ENCODE measurements around the gene BACE1. TPM values are rescaled to one million over a fixed set of nuclear protein-coding genes. Genes with fewer than 3 reads are reported as not detected.

Gene BACE1
- total RNA-seq, 1 donor from 2014 or later = 13.7 TPM

DNA sequence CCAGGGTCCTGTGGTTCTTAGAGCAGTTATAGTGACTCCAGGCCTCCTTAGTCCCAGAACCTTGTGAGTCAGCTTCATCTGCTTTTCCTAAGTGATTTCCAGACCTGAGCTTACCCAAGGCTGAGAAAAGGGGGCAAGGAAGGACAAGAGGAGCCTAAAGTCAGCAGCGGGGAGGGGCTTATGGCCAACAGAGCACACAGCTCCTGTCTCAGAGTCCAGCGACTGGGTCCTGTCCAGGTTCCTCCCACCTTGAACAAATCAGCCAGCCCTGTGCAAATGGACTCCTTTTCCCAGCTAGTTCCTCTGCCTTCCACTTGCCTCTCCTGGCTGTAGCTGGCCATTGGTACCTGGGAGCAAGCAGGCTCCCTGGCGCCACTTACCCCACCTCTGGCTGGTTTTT, 10.9 kb downstream of the BACE1 start:
- DNase-seq = no peak

DNA sequence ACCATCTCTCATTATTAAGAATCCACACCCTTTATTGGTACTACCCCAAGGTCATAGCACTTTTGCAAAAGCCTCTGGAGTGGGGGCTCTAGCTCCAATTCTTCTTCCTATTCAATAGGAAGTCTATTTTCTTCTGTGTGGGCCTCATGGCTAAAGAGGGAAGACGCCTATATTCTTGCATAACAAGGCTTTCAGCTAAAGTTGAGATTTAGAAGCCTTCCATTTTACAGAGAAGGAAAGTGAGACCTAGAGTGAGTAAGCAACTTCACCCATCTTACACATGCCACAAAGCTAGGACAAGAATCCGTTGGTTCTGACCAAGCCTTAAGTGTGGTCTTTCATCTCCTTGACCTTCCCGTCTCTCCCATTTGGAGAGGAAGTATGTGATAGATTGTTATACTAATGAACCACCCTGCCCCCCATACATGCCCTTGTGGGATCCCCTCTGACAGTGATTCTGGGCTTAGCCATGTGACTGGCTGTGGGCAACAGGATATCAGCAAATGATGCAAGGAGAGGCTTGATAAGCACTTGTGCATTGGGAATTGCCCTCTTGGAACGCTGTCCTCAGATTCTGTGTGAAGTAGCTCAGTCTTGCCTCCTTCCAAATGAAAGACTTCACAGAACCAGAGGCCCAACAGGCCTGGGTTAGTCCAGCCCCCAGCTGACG, 12.3 kb downstream of the BACE1 start:
- DNase-seq = no peak

- no peak for DNase-seq
Observed at GRCh38 chr11:117303101-117303500, 13.0 kb downstream of the BACE1 start.

GRCh38 chr11:117302228-117302627, 13.8 kb downstream of the BACE1 start:
- no peak for DNase-seq

DNA sequence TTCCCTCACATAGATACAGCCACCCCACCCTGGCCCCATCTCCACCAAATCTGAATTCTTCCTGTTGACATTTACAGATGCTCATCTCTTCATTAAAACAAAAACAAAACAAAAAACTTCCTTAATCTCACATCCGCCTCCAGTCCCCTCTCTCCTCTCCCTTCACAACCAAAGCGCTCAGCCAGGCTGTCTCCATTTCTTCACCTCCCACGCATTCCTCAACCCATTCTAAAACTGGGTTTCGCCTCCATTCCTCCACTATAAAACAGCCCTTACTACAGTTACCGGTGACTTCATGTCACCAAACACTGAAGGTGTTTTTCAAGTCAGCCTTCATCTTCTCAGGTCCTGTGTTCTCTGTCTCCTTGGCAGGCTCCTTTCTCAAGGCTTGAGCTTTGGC, 15.3 kb downstream of the BACE1 start:
- DNase-seq = no peak

DNA sequence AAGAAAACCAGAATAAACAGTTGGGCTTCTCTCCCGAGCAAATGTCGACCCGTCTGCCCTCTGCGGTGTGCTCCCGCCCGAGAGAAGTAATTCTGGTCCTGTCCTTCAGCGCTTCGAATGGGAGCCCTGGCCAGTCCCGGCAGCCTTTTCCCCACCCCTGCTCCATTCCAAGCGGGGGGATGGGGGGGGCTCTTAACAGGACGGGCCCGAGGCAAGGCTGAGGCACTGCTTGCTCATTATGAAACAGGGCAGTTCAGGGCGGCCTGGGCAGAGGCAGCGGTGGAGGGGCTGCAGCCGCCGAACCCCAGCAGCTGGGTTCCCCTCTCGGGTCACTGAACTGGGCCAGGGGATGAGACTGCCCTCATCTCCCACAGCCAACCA, 15.8 kb downstream of the BACE1 start:
- no peak for DNase-seq

- DNase-seq = no peak
Observed at GRCh38 chr11:117299351-117300282, 16.4 kb downstream of the BACE1 start.

GRCh38 chr11:117298195-117298594, 17.9 kb downstream of the BACE1 start:
- no peak for DNase-seq

GRCh38 chr11:117296881-117297280, 19.2 kb downstream of the BACE1 start:
- DNase-seq = no peak

- no peak for DNase-seq
Observed at GRCh38 chr11:117295438-117296137, 20.5 kb downstream of the BACE1 start.

DNA sequence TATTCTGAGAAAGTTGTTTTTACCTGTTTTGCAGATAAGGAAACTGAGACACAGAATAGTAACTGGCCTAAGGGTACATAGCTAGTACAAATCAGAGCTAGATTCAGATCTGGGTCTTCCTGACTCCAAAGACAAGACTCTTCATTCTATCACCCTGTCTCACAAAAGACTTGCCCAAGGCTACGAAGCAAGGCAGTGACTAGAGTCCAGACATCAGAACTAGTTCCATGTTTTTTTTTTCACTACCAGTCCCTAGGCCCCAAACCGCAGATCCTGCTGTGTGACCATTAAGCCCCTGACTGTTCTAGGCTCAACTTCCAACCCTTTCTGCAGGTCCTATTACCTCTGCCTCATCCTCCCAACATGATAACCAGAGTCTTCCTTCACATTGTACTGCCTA, 23.4 kb downstream of the BACE1 start:
- DNase-seq = no peak

DNA sequence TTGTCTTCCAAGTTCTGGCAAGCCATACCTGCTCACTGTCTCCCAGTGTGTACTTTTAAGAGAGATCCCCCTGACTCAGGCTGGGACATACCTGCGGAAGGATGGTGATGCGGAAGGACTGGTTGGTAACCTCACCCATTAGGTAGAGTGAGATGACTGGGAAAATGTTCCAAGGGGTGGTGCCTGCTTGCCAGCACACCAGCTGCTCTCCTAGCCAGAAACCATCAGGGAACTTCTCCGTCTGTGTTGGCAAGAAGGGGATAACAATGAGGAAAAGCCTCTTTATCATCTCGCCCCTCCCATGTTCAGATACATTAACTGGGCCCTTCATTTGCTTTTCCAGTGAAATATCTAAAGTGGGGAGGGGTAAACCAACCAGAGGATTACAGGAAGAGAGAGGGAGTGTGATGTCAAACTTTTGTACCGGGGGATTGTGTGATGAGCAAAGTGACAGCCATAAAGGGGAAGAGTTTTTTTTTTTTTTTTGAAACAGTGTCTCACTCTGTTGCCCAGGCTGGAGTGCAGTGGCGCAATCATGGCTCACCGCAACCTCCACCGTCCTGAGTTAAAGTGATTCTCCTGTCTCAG, 25.2 kb downstream of the BACE1 start, which contains the start of gene BACE1-AS:
Gene BACE1-AS, plus strand, starts transcription at position 538 of the 588 bp plus-strand sequence.
- no peak for DNase-seq

- no peak for DNase-seq
Observed at GRCh38 chr11:117289795-117290194, 26.3 kb downstream of the BACE1 start.

DNA sequence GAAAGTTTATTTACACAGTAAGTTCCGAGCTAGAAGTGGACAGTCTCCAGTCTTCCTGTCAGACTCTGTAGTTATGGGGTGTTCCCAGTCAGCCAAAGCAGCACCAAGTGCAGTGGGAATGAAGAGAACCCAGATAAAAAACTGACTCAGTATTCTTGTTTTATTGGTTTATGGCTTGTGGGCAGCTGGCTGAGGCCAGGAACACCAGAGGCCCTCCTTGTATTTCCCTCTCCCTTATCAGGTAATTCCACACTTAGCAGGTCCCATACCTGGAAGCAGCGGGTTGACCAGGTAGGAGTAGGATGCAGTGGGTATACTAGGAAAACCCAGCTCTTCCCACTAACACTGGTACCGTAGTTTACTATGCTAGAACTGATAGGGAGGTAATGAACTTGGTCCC, 28.4 kb downstream of the BACE1 start:
- no peak for DNase-seq

- no peak for DNase-seq
Observed at GRCh38 chr11:117286588-117286987, 29.5 kb downstream of the BACE1 start.

GRCh38 chr11:117284053-117284452, 32.0 kb downstream of the BACE1 start:
- DNase-seq = no peak

DNA sequence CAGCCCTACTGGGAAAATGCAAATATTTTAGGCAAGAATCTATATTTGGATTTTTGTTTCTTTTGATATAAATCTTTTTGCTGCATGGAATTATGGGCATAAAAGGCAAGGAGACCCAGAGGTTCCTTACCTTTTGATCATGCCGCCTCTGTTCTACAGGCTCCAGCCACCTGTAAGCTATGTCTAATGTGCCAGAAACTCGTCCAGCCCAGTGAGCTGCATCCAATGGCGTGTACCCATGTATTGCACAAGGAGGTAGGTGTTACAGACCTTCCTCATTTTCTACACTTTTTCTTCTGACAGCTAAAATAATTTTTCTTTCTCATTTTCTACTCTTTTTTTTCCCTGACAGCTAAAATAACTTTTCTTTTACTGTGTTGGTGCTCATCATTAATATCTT, 33.1 kb downstream of the BACE1 start:
- no peak for DNase-seq

DNA sequence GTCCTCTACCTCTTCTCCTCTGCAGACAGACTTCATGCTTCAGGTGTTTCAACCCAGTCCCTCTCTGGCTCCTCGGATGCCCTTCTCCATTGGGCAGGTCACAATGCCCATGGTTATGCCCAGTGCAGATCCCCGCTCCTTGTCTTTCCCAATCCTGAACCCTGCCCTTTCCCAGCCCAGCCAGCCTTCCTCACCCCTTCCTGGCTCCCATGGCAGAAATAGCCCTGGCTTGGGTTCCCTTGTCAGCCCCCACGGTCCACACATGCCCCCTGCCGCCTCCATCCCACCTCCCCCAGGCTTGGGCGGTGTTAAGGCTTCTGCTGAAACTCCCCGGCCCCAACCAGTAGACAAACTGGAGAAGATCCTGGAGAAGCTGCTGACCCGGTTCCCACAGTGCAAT, 34.2 kb downstream of the BACE1 start:
- DNase-seq = no peak

DNA sequence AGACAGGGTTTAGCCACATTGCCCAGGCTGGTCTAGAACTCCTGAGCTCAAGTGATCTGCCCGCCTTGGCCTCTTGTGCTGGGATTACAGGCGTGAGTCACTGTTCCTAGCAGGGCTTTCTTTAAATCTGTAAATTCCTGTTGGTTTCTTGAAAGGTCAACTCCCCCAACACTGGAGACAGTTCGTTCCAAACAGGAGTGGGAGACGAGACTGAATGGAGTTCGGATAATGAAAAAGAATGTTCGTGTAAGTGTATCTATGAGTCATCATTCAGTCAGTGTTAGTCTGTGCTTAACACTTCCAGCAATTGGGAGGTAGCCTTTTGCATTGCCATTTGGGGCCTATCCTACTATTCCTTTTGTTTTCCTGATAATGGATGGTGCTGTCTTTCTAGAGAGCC, 34.9 kb downstream of the BACE1 start:
- no peak for DNase-seq

GRCh38 chr11:117279711-117280376, 36.2 kb downstream of the BACE1 start:
- no peak for DNase-seq

GRCh38 chr11:117278347-117278746, 37.7 kb downstream of the BACE1 start:
- DNase-seq = no peak
